Uterus (tissue), 2 donors: Measurements from ENCODE around the gene AOAH.

ENCODE experiments used
- CTCF ChIP-seq, 4 experiments: fragments of 200-600 bp in 2 of 4; fragments of 450-650 bp in 2 of 4; sonication (generic) in 2 of 4; IDR thresholded peaks; one replicate each; pipeline ENCODE4 v1.5.1; 2016 to 2019; ENCODE audit warnings: antibody characterized with exemption in 4 of 4, mild to moderate bottlenecking in 2 of 4, moderate library complexity in 1 of 4
- POLR2A ChIP-seq, 2 donors: fragments of 450-650 bp; IDR thresholded peaks; one replicate each; pipeline ENCODE4 v1.6.1; 2016; ENCODE audit warnings: antibody characterized with exemption in 2 of 2, mild to moderate bottlenecking in 1 of 2, moderate library complexity in 1 of 2

GRCh38 chr7:36711256-36711655 is 13.0 kb downstream of the AOAH start:
- TF ChIP-seq CTCF (IDR thresholded peaks at IDR 0.05) (no peak), POLR2A (IDR thresholded peaks at IDR 0.05) (no peak)
